Stomach (tissue), 9 donors: ENCODE results near the gene KLHL2. TPM values are rescaled to one million over a fixed set of nuclear protein-coding genes. Genes with fewer than 3 reads are reported as not detected.
"Not testable (repeated sequence)": the region's sequence is repeated elsewhere in the genome, so short reads cannot be mapped to it uniquely, and the experiment has no call there.

ENCODE experiments used
- DNase-seq, 2 donors: peaks; one replicate each; pipeline versions ENCODE4 v3.0.0 to v3.0.0-alpha.2; 2013 to 2019
- H3K27ac ChIP-seq, 5 donors: fragments of 200-600 bp in 4 of 5; sonication (generic) in 4 of 5; one replicate each; pipeline ENCODE4 v1.5.1; 2013 to 2019; ENCODE audit warnings: mild to moderate bottlenecking in 1 of 5, moderate library complexity in 1 of 5
- H3K27me3 ChIP-seq, 3 donors: fragments of 200-600 bp; sonication (generic); one replicate each; pipeline ENCODE4 v1.5.1; 2017 to 2019; ENCODE audit warnings: mixed run types in 1 of 3
- H3K36me3 ChIP-seq, 4 donors: fragments of 200-600 bp; sonication (generic); 1 replicate in 3 of 4; 2 replicates in 1 of 4; pipeline ENCODE4 v1.5.1; 2016 to 2019
- H3K4me1 ChIP-seq, 4 donors: fragments of 200-600 bp; sonication (generic); one replicate each; pipeline ENCODE4 v1.5.1; 2016 to 2019
- H3K4me3 ChIP-seq, 4 donors: fragments of 200-600 bp; sonication (generic) in 3 of 4; one replicate each; pipeline ENCODE4 v1.5.1; 2016 to 2019; ENCODE audit warnings: mild to moderate bottlenecking in 1 of 4
- H3K9me3 ChIP-seq, 4 donors: fragments of 200-600 bp; sonication (generic); one replicate each; pipeline ENCODE4 v1.5.1; 2016 to 2019
- EP300 ChIP-seq: sonication (generic); formaldehyde crosslinking; IDR thresholded peaks from one replicate; pipeline ENCODE4 v1.6.1; 2017; ENCODE audit warnings: antibody characterized with exemption
- POLR2A ChIP-seq, 4 donors: fragments of 450-650 bp; IDR thresholded peaks; one replicate each; pipeline ENCODE4 v1.6.1; 2016; ENCODE audit warnings: antibody characterized with exemption in 4 of 4, control low read depth in 2 of 4, mild to moderate bottlenecking in 1 of 4, moderate library complexity in 1 of 4
- POLR2AphosphoS5 ChIP-seq, 3 donors: sonication (generic); formaldehyde crosslinking; IDR thresholded peaks; one replicate each; pipeline ENCODE4 v1.6.1; 2016; ENCODE audit warnings: antibody characterized with exemption in 3 of 3
- WGBS, 5 donors: extraction: QIAGEN DNeasy Blood & Tissue Kit in 3 of 5; methylation state at CpG; one replicate each; pipeline versions ENCODE4 v1.1.5 to v1.1.7; 2013 to 2018; 5-methylcytosine and 5-hydroxymethylcytosine counted together
- intact Hi-C: fragments of 100-400 bp; cut with DNase I; formaldehyde crosslinking; loops from one replicate; pipeline ENCODE4 v1.15.1; 2023; ENCODE audit warnings: low total_unique reads
- polyA plus RNA-seq, 3 donors: library from polyadenylated mRNA; stranded (reverse); fragments of 200-250 nt; gene quantifications; one replicate each; pipeline ENCODE4 v1.2.3, GENCODE V29; 2013
- total RNA-seq, 5 donors: library from RNA; depleted of rRNA; stranded (reverse); fragments of >200 nt; gene quantifications; one replicate each; pipeline versions ENCODE4 v1.1.0 to v1.2.3, GENCODE V29; 2014 to 2016
- TF ChIP-seq, protein P1 (sequence below), 7 experiments: fragments of 450-650 bp in 4 of 7; fragments of 200-600 bp in 3 of 7; sonication (generic) in 3 of 7; IDR thresholded peaks; one replicate each; pipeline ENCODE4 v1.5.1; 2016 to 2019; ENCODE audit warnings: antibody characterized with exemption in 7 of 7, control low read depth in 2 of 7, mild to moderate bottlenecking in 1 of 7
- donor health status: healthy with polysubstance abuse.
- donor health status: Bipolar disorder and iron deficiency.
- donor health status: healthy.

The KLHL2 gene
- total and polyA plus RNA-seq, 8 donors = 11.1 to 34.3 (median 15.1) TPM

DNA sequence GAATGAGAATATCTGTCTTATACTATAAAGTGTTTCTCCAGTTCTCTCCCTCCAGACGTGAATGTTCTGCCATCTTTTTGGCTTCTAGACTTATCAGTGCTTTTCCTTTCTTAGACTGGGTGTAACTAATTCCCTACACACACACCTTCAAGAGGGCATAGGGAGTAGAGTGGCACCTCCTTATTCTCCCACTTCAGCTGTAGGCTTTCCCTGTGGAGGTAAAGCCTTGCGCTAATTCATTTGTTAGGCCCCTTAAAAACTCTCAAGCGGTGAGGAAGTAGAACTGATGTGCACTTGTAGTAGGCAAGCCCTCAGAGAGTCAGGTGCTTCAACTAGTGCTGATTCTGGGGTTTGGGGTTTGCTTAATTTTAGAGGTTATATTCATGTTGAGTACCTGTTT lies 10.0 kb downstream of the KLHL2 start:
- H3K4me1 ChIP-seq = peaks cover 0 to 60% (median 22%) of the 10 kb centered on the region in 4 donors
- TF ChIP-seq, protein P1, sequence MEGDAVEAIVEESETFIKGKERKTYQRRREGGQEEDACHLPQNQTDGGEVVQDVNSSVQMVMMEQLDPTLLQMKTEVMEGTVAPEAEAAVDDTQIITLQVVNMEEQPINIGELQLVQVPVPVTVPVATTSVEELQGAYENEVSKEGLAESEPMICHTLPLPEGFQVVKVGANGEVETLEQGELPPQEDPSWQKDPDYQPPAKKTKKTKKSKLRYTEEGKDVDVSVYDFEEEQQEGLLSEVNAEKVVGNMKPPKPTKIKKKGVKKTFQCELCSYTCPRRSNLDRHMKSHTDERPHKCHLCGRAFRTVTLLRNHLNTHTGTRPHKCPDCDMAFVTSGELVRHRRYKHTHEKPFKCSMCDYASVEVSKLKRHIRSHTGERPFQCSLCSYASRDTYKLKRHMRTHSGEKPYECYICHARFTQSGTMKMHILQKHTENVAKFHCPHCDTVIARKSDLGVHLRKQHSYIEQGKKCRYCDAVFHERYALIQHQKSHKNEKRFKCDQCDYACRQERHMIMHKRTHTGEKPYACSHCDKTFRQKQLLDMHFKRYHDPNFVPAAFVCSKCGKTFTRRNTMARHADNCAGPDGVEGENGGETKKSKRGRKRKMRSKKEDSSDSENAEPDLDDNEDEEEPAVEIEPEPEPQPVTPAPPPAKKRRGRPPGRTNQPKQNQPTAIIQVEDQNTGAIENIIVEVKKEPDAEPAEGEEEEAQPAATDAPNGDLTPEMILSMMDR (IDR thresholded peaks at IDR 0.05) = no peak
- TF ChIP-seq EP300 (no peak), POLR2AphosphoS5 (IDR thresholded peaks at IDR 0.05) (no peak), POLR2A (IDR thresholded peaks at IDR 0.05) (no peak)
- DNase-seq = no peak
- H3K27me3 ChIP-seq = no peaks in the 10 kb centered on the region
- WGBS, 5 donors = 76 to 84% (median 83%) methylated on average over 3 of the region's 3 CpGs
- no peak overlapping the region for H3K4me3 ChIP-seq
- H3K9me3 ChIP-seq = no peaks in the 10 kb centered on the region
- no peaks in the 10 kb centered on the region for H3K36me3 ChIP-seq
- H3K27ac ChIP-seq = no peak overlapping the region
- intact Hi-C loops = no loop called here

GRCh38 chr4:165221306-165221705 lies 13.9 kb downstream of the KLHL2 start:
- H3K4me3 ChIP-seq, H3K27me3 ChIP-seq, DNase-seq, H3K9me3 ChIP-seq, H3K36me3 ChIP-seq, intact Hi-C loops: not testable (repeated sequence)
- Histone ChIP-seq H3K4me1 (peaks cover 0 to 37% (median 14%) of the 10 kb centered on the region in 4 donors), H3K27ac (peak overlapping the region in 3 of 5 donors; percentile 8 to 76 (median 75))
- WGBS, 5 donors = 61 to 92% (median 79%) methylated on average over 4 of the region's 4 CpGs

- DNase-seq = peak in 1 of 2 donors; percentile 16
- H3K36me3 ChIP-seq, H3K9me3 ChIP-seq, intact Hi-C loops, H3K4me3 ChIP-seq, H3K27me3 ChIP-seq: not testable (repeated sequence)
- H3K4me1 ChIP-seq = peaks cover 0 to 29% (median 10%) of the 10 kb centered on the region in 4 donors
- H3K27ac ChIP-seq = peak overlapping the region in 4 of 5 donors; percentile 24 to 76 (median 64)
- 24 to 45% (median 38%) methylated on average over 4 to 5 of the region's 5 CpGs for WGBS, 5 donors
Observed at GRCh38 chr4:165221993-165222650, 14.8 kb downstream of the KLHL2 start.

- DNase-seq = peak in 1 of 2 donors; percentile 58
- TF ChIP-seq, protein P1 (IDR thresholded peaks at IDR 0.05) = no peak
- TF ChIP-seq POLR2AphosphoS5 (IDR thresholded peaks at IDR 0.05) = peak; percentile 13 to 52 (median 38)
- intact Hi-C loops = no loop called here
- Histone ChIP-seq H3K27ac (peak overlapping the region in 4 of 5 donors; percentile 24 to 76 (median 64)), H3K36me3 (peaks cover 0 to 7% (median under 1%) of the 10 kb centered on the region in 4 donors), H3K4me1 (peaks cover 0 to 25% (median 9%) of the 10 kb centered on the region in 4 donors), H3K27me3 (no peaks in the 10 kb centered on the region), H3K4me3 (no peak overlapping the region), H3K9me3 (no peaks in the 10 kb centered on the region)
- 29 to 47% (median 32%) methylated on average over 2 of the region's 2 CpGs for WGBS, 5 donors
Observed at GRCh38 chr4:165222651-165222994, 15.3 kb downstream of the KLHL2 start.

- 81 to 92% (median 90%) methylated on average over 2 of the region's 2 CpGs for WGBS, 5 donors
- H3K9me3 ChIP-seq, DNase-seq, H3K4me3 ChIP-seq, H3K27me3 ChIP-seq, H3K27ac ChIP-seq, intact Hi-C loops, H3K4me1 ChIP-seq: not testable (repeated sequence)
- peaks cover 0 to 11% (median 10%) of the 10 kb centered on the region in 4 donors for H3K36me3 ChIP-seq
Observed at GRCh38 chr4:165227401-165227800, 20.0 kb downstream of the KLHL2 start.

DNA sequence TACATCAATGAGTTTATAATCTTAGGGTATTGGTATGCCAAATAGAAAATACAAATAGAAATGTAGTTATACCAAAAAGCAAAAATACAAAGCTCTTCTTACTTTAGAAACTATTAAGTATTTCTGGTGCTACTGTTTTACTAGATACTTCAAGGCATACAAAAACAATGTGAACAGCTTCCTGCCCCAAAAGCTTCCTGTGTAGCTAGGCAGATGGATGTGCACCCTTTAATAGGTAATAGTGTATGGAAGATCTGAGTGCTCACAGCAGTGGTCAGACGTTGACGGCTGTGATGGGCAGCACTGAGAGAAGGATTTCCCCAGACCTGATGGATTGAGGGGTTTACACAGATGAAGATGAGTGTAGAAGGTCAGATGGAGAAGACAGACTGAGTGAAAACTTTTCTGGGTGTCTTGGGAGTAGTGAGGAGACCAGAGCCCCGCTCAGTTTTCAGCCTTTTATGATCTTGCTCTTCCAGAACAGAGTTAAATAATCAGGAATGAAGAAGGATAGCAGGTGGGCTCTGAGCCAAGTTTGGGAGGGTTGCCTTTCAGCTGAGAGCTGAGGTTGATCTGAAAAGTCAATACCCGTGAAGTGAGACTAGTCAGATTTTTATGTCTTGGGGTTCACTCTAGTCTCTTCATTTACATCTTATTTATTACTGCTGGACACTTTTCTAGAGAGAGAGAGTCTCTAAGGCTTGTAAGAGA lies 22.3 kb downstream of the KLHL2 start:
- not testable (repeated sequence) for H3K27ac ChIP-seq, H3K4me1 ChIP-seq
- peak in 1 of 2 donors; percentile 10 for DNase-seq

GRCh38 chr4:165232623-165233433 lies 25.5 kb downstream of the KLHL2 start:
- H3K4me3 ChIP-seq, H3K4me1 ChIP-seq, H3K27ac ChIP-seq, H3K27me3 ChIP-seq, H3K9me3 ChIP-seq, DNase-seq, intact Hi-C loops: not testable (repeated sequence)
- peaks cover 0 to 11% (median 4%) of the 10 kb centered on the region in 4 donors for H3K36me3 ChIP-seq
- WGBS, 5 donors = 77 to 85% (median 80%) methylated on average over 4 of the region's 4 CpGs

More for the DNA sequence above, 22.3 kb downstream of the KLHL2 start:
- peaks cover 0 to 11% (median 10%) of the 10 kb centered on the region in 4 donors for H3K36me3 ChIP-seq
- H3K27me3 ChIP-seq, intact Hi-C loops, H3K9me3 ChIP-seq, H3K4me3 ChIP-seq: not testable (repeated sequence)
- WGBS, 5 donors = 66 to 78% (median 70%) methylated on average over 4 of the region's 4 CpGs
